Measurements from ENCODE around the gene ZNF763. TPM values are rescaled to one million over a fixed set of nuclear protein-coding genes. Genes with fewer than 3 reads are reported as not detected.
"Not testable (repeated sequence)": the region's sequence is repeated elsewhere in the genome, so short reads cannot be mapped to it uniquely, and the experiment has no call there.

ZNF763 gene
- total RNA-seq, result 9.8 and 10.0 TPM in 2 replicates

GRCh38 chr19:11964858-11965645 lies at the start of gene ZNF763:
TSS of gene ZNF763 (plus strand) at chr19:11965040. CDS start at chr19:11965209, 169 bp downstream.
- ChIA-PET POLR2A (interaction anchor here (0.6 to 3.8 kb wide), 18 partner anchors 25 to 573 kb away, joined by 3 to 96 read pairs (median 6); partner anchors contain the start of genes ZNF136, ZNF20, ZNF433 and ZNF44), CTCF (interaction anchor here (0.7 to 4.0 kb wide), 13 partner anchors 16 to 532 kb away, joined by 3 to 66 read pairs (median 6); partner anchors contain the start of genes ZNF20, ZNF491, ZNF700 and ZNF844)
- intact Hi-C loops (cut with micrococcal nuclease), result loop anchor here (1.0 kb wide), 6 partner anchors 23 to 329 kb away; partner anchors contain the start of genes ZNF20, ZNF44, ZNF700 and ZNF878
- no peaks in the 10 kb centered on the region for H3K9me3 Mint-ChIP-seq
- peak within 1 kb of the TSS; percentile 93 for H3K4me3 Mint-ChIP-seq
- no peaks in the 10 kb centered on the region for H3K27me3 Mint-ChIP-seq
- peaks cover 26% of the 10 kb centered on the region for H3K4me1 Mint-ChIP-seq
- peaks cover 9% of the 10 kb centered on the region for H3K36me3 Mint-ChIP-seq (ENCODE audit: low read depth)
- peak within 1 kb of the TSS; percentile 97 for H3K27ac Mint-ChIP-seq
- TF ChIP-seq CTCF (IDR thresholded peaks at IDR 0.05), result no peak
- peak; percentile 79 for DNase-seq
- ATAC-seq (ENCODE audit: low read depth), result peak; percentile 92

- ATAC-seq (ENCODE audit: low read depth), result no peak
- POLR2A ChIA-PET, result interaction anchor here (0.7 to 3.8 kb wide), 3 partner anchors 143 to 411 kb away, joined by 3 to 31 read pairs (median 4); partner anchors contain the start of genes ZNF20, ZNF563 and ZNF844
- no peaks in the 10 kb centered on the region for H3K9me3 Mint-ChIP-seq
- TF ChIP-seq CTCF (IDR thresholded peaks at IDR 0.05), result no peak
- no peaks in the 10 kb centered on the region for H3K27me3 Mint-ChIP-seq
- no peak overlapping the region for H3K27ac Mint-ChIP-seq
- DNase-seq, result no peak
- intact Hi-C loops (cut with micrococcal nuclease), result no loop called here
- H3K4me1 Mint-ChIP-seq, result peaks cover 33% of the 10 kb centered on the region
- peaks cover 15% of the 10 kb centered on the region for H3K36me3 Mint-ChIP-seq (ENCODE audit: low read depth)
- CTCF ChIA-PET, result interaction anchor here (1.3 to 4.6 kb wide), 6 partner anchors 42 to 219 kb away, joined by 6 to 84 read pairs (median 32); partner anchors contain the start of genes ZNF20, ZNF763 and ZNF878
- no peak overlapping the region for H3K4me3 Mint-ChIP-seq
Measured at GRCh38 chr19:11921852-11922495, 42.9 kb upstream of the ZNF763 start.

GRCh38 chr19:11924886-11925650 lies 39.8 kb upstream of the ZNF763 start, which contains the start of gene ZNF700:
TSS of gene ZNF700 (plus strand) at chr19:11925107. CDS start at chr19:11925211, 104 bp downstream.
- DNase-seq (peak; percentile 86), ATAC-seq (ENCODE audit: low read depth) (peak; percentile 87)
- Mint-ChIP-seq H3K9me3 (no peaks in the 10 kb centered on the region), H3K27me3 (no peaks in the 10 kb centered on the region), H3K4me3 (peak within 1 kb of the TSS; percentile 99), H3K27ac (peak within 1 kb of the TSS; percentile 98), H3K4me1 (peaks cover 44% of the 10 kb centered on the region), H3K36me3 (ENCODE audit: low read depth) (peaks cover 22% of the 10 kb centered on the region)
- ChIA-PET CTCF (interaction anchor here (1.8 to 4.6 kb wide), 9 partner anchors 39 to 216 kb away, joined by 4 to 84 read pairs (median 16); partner anchors contain the start of genes ZNF20, ZNF491 and ZNF763), POLR2A (interaction anchor here (0.6 to 4.6 kb wide), 29 partner anchors 10 to 1197 kb away, joined by 3 to 101 read pairs (median 4); partner anchors contain the start of genes DHPS, ZNF136, ZNF20 and ZNF433)
- no peak for TF ChIP-seq CTCF (IDR thresholded peaks at IDR 0.05)
- intact Hi-C loops (cut with micrococcal nuclease), result loop anchor here (1.0 to 2.0 kb wide), 12 partner anchors 38 to 744 kb away; partner anchors contain the start of genes ZNF433, ZNF439, ZNF491 and ZNF563

- DNase-seq; ATAC-seq (ENCODE audit: low read depth); H3K9me3 Mint-ChIP-seq; H3K27me3 Mint-ChIP-seq: not testable (repeated sequence)
- Mint-ChIP-seq H3K4me1 (peaks cover 47% of the 10 kb centered on the region), H3K4me3 (peak overlapping the region; percentile 99), H3K27ac (peak overlapping the region; percentile 93), H3K36me3 (ENCODE audit: low read depth) (peaks cover 25% of the 10 kb centered on the region)
- intact Hi-C loops (cut with micrococcal nuclease), result loop anchor here (1.0 to 2.0 kb wide), 6 partner anchors 39 to 743 kb away; partner anchors contain the start of genes ZNF433, ZNF439 and ZNF563
- ChIA-PET CTCF (interaction anchor here (1.2 to 4.2 kb wide), 2 partner anchors 38 kb away, joined by 5 to 46 read pairs; partner anchors contain the start of gene ZNF763), POLR2A (interaction anchor here (1.0 to 4.6 kb wide), 7 partner anchors 39 to 408 kb away, joined by 3 to 101 read pairs (median 20); partner anchors contain the start of genes ZNF136, ZNF20, ZNF44 and ZNF563)
Measured at GRCh38 chr19:11925651-11926187, 39.1 kb upstream of the ZNF763 start.

Measured in activated B cell treated with CpG ODN at 0.5 μM for 24 hours (primary cell).